Neural cell (in vitro differentiated cells): ENCODE measurements around the gene MT1H. TPM values are rescaled to one million over a fixed set of nuclear protein-coding genes. Genes with fewer than 3 reads are reported as not detected.

Experiments
- H2AFZ ChIP-seq: fragments of 200-600, 300-800 bp; sonication (generic), shearing (Covaris generic); 2 replicates; pipeline ENCODE4 v1.6.0; 2014; ENCODE audit warnings: low read depth, mild to moderate bottlenecking, antibody characterized with exemption, low read length, moderate library complexity
- H3F3A ChIP-seq: fragments of 200-600 bp; shearing (Covaris generic); 2 replicates; pipeline ENCODE4 v1.6.1; 2016; ENCODE audit warnings: mild to moderate bottlenecking, moderate library complexity, mixed read lengths, antibody characterized with exemption, low read length; ENCODE audit not compliant: insufficient read depth, poor library complexity, severe bottlenecking
- H3K27ac ChIP-seq: fragments of 200-600, 300-800 bp; sonication (generic), shearing (Covaris generic); 2 replicates; pipeline ENCODE4 v1.5.1; 2014; ENCODE audit warnings: mild to moderate bottlenecking, low read length, moderate library complexity
- H3K27me3 ChIP-seq: fragments of 300-800, 200-600 bp; sonication (generic), shearing (Covaris generic); 2 replicates; pipeline ENCODE4 v1.6.0; 2014; ENCODE audit warnings: mild to moderate bottlenecking, low read depth, low read length, moderate library complexity; ENCODE audit not compliant: insufficient read depth
- H3K36me3 ChIP-seq: fragments of 300-800, 200-600 bp; sonication (generic), shearing (Covaris generic); 2 replicates; pipeline ENCODE4 v1.5.1; 2014; ENCODE audit warnings: mild to moderate bottlenecking, antibody characterized with exemption, low read length, moderate library complexity; ENCODE audit not compliant: insufficient read depth
- H3K4me2 ChIP-seq: fragments of 300-800, 200-600 bp; sonication (generic), shearing (Covaris generic); 2 replicates; pipeline ENCODE4 v1.6.0; 2014; ENCODE audit warnings: mild to moderate bottlenecking, low read length
- H3K4me3 ChIP-seq: fragments of 300-800, 200-600 bp; sonication (generic), shearing (Covaris generic); 2 replicates; pipeline ENCODE4 v1.5.1; 2014; ENCODE audit warnings: mild to moderate bottlenecking, low read length, moderate library complexity
- H3K79me2 ChIP-seq: fragments of 200-600 bp; shearing (Covaris generic); replicated peaks from 2 replicates; pipeline ENCODE4 v1.6.0; 2014; ENCODE audit warnings: mild to moderate bottlenecking, low read length, moderate library complexity; ENCODE audit not compliant: insufficient read depth
- H3K9ac ChIP-seq: fragments of 300-800, 200-600 bp; sonication (generic), shearing (Covaris generic); 2 replicates; pipeline ENCODE4 v1.6.1; 2016; ENCODE audit warnings: mild to moderate bottlenecking, low read length, mixed read lengths
- H3K9me2 ChIP-seq: fragments of 200-600 bp; shearing (Covaris generic); 2 replicates; pipeline ENCODE4 v1.6.1; 2016; ENCODE audit warnings: mild to moderate bottlenecking, low read length, mixed read lengths; ENCODE audit not compliant: insufficient read depth
- H3K9me3 ChIP-seq: fragments of 200-600, 300-800 bp; sonication (generic), shearing (Covaris generic); 2 replicates; pipeline ENCODE4 v1.6.1; 2016; ENCODE audit warnings: mild to moderate bottlenecking, mixed run types, low read length, moderate library complexity, mixed read lengths
- H4K20me1 ChIP-seq: fragments of 200-600 bp; shearing (Covaris generic); 2 replicates; pipeline ENCODE4 v1.6.1; 2016; ENCODE audit warnings: mild to moderate bottlenecking, mixed run types; ENCODE audit not compliant: insufficient read depth
- EP300 ChIP-seq: fragments of 450-650 bp; conservative IDR thresholded peaks from 2 replicates; pipeline ENCODE4 v1.6.1; 2014; ENCODE audit warnings: antibody characterized with exemption, mild to moderate bottlenecking, moderate library complexity; ENCODE audit not compliant: poor library complexity, severe bottlenecking
- EZH2 ChIP-seq: fragments of 200-600, 300-800 bp; shearing (Covaris generic), sonication (generic); IDR thresholded peaks from 2 replicates; pipeline ENCODE4 v1.6.1; 2014; ENCODE audit warnings: antibody characterized with exemption, low read length, borderline replicate concordance, mild to moderate bottlenecking; ENCODE audit not compliant: insufficient read depth, poor library complexity, severe bottlenecking
- MXI1 ChIP-seq: fragments of 450-650 bp; conservative IDR thresholded peaks from 2 replicates; pipeline ENCODE4 v1.6.1; 2014; ENCODE audit warnings: antibody characterized with exemption, mild to moderate bottlenecking; ENCODE audit not compliant: poor library complexity, severe bottlenecking
- POLR2AphosphoS5 ChIP-seq: IDR thresholded peaks from 2 replicates; pipeline ENCODE4 v1.6.1; 2012
- RAD21 ChIP-seq: fragments of 450-650 bp; conservative IDR thresholded peaks from 2 replicates; pipeline ENCODE4 v1.6.1; 2014; ENCODE audit warnings: antibody characterized with exemption, mild to moderate bottlenecking, moderate library complexity
- SMC3 ChIP-seq: fragments of 450-650 bp; conservative IDR thresholded peaks from 2 replicates; pipeline ENCODE4 v1.6.1; 2014; ENCODE audit warnings: antibody characterized with exemption, mild to moderate bottlenecking, moderate library complexity; ENCODE audit not compliant: poor library complexity
- TAF1 ChIP-seq: IDR thresholded peaks from 2 replicates; pipeline ENCODE4 v1.6.1; 2012; ENCODE audit warnings: low read depth
- polyA plus RNA-seq: library from polyadenylated mRNA; depleted of rRNA; stranded (reverse); fragments of >200 nt; gene quantifications from 2 replicates; pipeline ENCODE4 v1.2.3, GENCODE V29; 2014
- TF ChIP-seq, protein P1 (sequence below): fragments of 450-650 bp; IDR thresholded peaks from 2 replicates; pipeline ENCODE4 v1.5.1; 2014; ENCODE audit warnings: antibody characterized with exemption, mild to moderate bottlenecking, moderate library complexity; ENCODE audit not compliant: poor library complexity, severe bottlenecking
- TF ChIP-seq, protein P2 (sequence below): IDR thresholded peaks from 2 replicates; pipeline ENCODE4 v1.6.1; 2012; ENCODE audit warnings: borderline replicate concordance

The MT1H gene
- polyA plus RNA-seq, 1 donor from 2014 or later, result not detected

DNA sequence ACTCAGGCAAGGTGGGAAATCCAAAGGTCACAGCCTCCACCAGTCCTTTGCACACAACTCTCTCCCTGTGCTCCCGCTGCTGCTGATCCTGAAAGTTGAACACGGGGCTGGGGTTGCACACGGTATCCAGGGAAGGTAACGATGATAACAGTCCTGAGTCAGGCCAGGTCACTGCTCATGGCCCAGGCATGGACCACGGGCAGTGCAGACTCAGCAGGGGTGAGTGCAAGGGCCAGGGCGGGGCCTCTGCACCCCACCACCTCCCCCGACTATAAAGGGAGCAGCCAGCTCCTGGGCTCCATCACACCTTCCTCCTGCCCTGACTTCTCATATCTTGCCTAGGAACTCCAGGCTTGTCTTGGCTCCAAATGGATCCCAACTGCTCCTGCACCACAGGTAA is 18.0 kb upstream of the MT1H start, which contains the start of gene MT1B:
Gene MT1B, plus strand, starts transcription at position 301 of the 400 bp plus-strand sequence. Its CDS starts 68 bp downstream, at position 369.
- Histone ChIP-seq H3F3A (no peaks in the 10 kb centered on the region), H3K4me3 (no peak within 1 kb of the TSS), H3K27me3 (peaks cover 37% of the 10 kb centered on the region), H3K36me3 (no peaks in the 10 kb centered on the region), H3K4me2 (no peak within 1 kb of the TSS), H3K9ac (no peak within 1 kb of the TSS), H3K27ac (no peak within 1 kb of the TSS), H3K9me2 (no peaks in the 10 kb centered on the region), H4K20me1 (no peaks in the 10 kb centered on the region), H3K9me3 (no peaks in the 10 kb centered on the region), H3K79me2 (no peaks in the 10 kb centered on the region), H2AFZ (no peak within 1 kb of the TSS)
- TF ChIP-seq EZH2 (no peak), EP300 (no peak), TAF1 (no peak), POLR2AphosphoS5 (no peak), MXI1 (no peak), RAD21 (no peak), SMC3 (no peak)
- TF ChIP-seq, protein P1, sequence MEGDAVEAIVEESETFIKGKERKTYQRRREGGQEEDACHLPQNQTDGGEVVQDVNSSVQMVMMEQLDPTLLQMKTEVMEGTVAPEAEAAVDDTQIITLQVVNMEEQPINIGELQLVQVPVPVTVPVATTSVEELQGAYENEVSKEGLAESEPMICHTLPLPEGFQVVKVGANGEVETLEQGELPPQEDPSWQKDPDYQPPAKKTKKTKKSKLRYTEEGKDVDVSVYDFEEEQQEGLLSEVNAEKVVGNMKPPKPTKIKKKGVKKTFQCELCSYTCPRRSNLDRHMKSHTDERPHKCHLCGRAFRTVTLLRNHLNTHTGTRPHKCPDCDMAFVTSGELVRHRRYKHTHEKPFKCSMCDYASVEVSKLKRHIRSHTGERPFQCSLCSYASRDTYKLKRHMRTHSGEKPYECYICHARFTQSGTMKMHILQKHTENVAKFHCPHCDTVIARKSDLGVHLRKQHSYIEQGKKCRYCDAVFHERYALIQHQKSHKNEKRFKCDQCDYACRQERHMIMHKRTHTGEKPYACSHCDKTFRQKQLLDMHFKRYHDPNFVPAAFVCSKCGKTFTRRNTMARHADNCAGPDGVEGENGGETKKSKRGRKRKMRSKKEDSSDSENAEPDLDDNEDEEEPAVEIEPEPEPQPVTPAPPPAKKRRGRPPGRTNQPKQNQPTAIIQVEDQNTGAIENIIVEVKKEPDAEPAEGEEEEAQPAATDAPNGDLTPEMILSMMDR, result no peak

GRCh38 chr16:56652600-56652999 is 17.0 kb upstream of the MT1H start:
- no peaks in the 10 kb centered on the region for H3F3A ChIP-seq
- no peak overlapping the region for H3K4me3 ChIP-seq
- H3K4me2 ChIP-seq, result no peak overlapping the region
- no peak overlapping the region for H3K9ac ChIP-seq
- H3K9me3 ChIP-seq, result no peaks in the 10 kb centered on the region
- H3K27ac ChIP-seq, result no peak overlapping the region
- no peak overlapping the region for H2AFZ ChIP-seq
- no peaks in the 10 kb centered on the region for H3K36me3 ChIP-seq
- peaks cover 37% of the 10 kb centered on the region for H3K27me3 ChIP-seq
- no peaks in the 10 kb centered on the region for H3K9me2 ChIP-seq
- no peaks in the 10 kb centered on the region for H4K20me1 ChIP-seq
- no peaks in the 10 kb centered on the region for H3K79me2 ChIP-seq
- TF ChIP-seq RAD21 (no peak), EZH2 (no peak), TAF1 (no peak), POLR2AphosphoS5 (no peak), MXI1 (no peak), EP300 (no peak), SMC3 (no peak)
- TF ChIP-seq, protein P2, sequence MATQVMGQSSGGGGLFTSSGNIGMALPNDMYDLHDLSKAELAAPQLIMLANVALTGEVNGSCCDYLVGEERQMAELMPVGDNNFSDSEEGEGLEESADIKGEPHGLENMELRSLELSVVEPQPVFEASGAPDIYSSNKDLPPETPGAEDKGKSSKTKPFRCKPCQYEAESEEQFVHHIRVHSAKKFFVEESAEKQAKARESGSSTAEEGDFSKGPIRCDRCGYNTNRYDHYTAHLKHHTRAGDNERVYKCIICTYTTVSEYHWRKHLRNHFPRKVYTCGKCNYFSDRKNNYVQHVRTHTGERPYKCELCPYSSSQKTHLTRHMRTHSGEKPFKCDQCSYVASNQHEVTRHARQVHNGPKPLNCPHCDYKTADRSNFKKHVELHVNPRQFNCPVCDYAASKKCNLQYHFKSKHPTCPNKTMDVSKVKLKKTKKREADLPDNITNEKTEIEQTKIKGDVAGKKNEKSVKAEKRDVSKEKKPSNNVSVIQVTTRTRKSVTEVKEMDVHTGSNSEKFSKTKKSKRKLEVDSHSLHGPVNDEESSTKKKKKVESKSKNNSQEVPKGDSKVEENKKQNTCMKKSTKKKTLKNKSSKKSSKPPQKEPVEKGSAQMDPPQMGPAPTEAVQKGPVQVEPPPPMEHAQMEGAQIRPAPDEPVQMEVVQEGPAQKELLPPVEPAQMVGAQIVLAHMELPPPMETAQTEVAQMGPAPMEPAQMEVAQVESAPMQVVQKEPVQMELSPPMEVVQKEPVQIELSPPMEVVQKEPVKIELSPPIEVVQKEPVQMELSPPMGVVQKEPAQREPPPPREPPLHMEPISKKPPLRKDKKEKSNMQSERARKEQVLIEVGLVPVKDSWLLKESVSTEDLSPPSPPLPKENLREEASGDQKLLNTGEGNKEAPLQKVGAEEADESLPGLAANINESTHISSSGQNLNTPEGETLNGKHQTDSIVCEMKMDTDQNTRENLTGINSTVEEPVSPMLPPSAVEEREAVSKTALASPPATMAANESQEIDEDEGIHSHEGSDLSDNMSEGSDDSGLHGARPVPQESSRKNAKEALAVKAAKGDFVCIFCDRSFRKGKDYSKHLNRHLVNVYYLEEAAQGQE, result no peak
- TF ChIP-seq, protein P1, result no peak
